ENCODE results near the gene LRBA.
"Not testable (repeated sequence)": the region's sequence is repeated elsewhere in the genome, so short reads cannot be mapped to it uniquely, and the experiment has no call there.

The LRBA gene

GRCh38 chr4:151015459-151016347, 619 bp upstream of the LRBA start:
- DNase-seq (ENCODE audit: low spot score): peak; percentile 91

GRCh38 chr4:151013944-151014343, 1.1 kb downstream of the LRBA start:
- no peak for DNase-seq (ENCODE audit: low spot score)

- no peak for DNase-seq (ENCODE audit: low spot score)
Observed at GRCh38 chr4:151013491-151013890, 1.6 kb downstream of the LRBA start.

- DNase-seq (ENCODE audit: low spot score): no peak
Observed at GRCh38 chr4:151012820-151013219, 2.3 kb downstream of the LRBA start.

- no peak for DNase-seq (ENCODE audit: low spot score)
Observed at GRCh38 chr4:151012376-151012775, 2.7 kb downstream of the LRBA start.

GRCh38 chr4:151004222-151004621, 10.9 kb downstream of the LRBA start:
- no peak for DNase-seq (ENCODE audit: low spot score)

GRCh38 chr4:151000747-151001429, 14.2 kb downstream of the LRBA start:
- DNase-seq (ENCODE audit: low spot score): no peak

- no peak for DNase-seq (ENCODE audit: low spot score)
Observed at GRCh38 chr4:150999086-150999485, 16.0 kb downstream of the LRBA start.

GRCh38 chr4:150997141-150997540, 17.9 kb downstream of the LRBA start:
- no peak for DNase-seq (ENCODE audit: low spot score)

GRCh38 chr4:150994721-150995120, 20.4 kb downstream of the LRBA start:
- DNase-seq (ENCODE audit: low spot score): no peak

GRCh38 chr4:150993577-150993976, 21.5 kb downstream of the LRBA start:
- DNase-seq (ENCODE audit: low spot score): not testable (repeated sequence)

GRCh38 chr4:150990993-150991392, 24.1 kb downstream of the LRBA start:
- no peak for DNase-seq (ENCODE audit: low spot score)

GRCh38 chr4:150990250-150990649, 24.8 kb downstream of the LRBA start:
- DNase-seq (ENCODE audit: low spot score): no peak

GRCh38 chr4:150988238-150988637, 26.8 kb downstream of the LRBA start:
- no peak for DNase-seq (ENCODE audit: low spot score)

- no peak for DNase-seq (ENCODE audit: low spot score)
Observed at GRCh38 chr4:150987204-150987603, 27.9 kb downstream of the LRBA start.

GRCh38 chr4:150986085-150986484, 29.0 kb downstream of the LRBA start:
- no peak for DNase-seq (ENCODE audit: low spot score)

GRCh38 chr4:150983851-150984250, 31.2 kb downstream of the LRBA start:
- no peak for DNase-seq (ENCODE audit: low spot score)

- no peak for DNase-seq (ENCODE audit: low spot score)
Observed at GRCh38 chr4:150982557-150983233, 32.4 kb downstream of the LRBA start.

- DNase-seq (ENCODE audit: low spot score): no peak
Observed at GRCh38 chr4:150978738-150979575, 36.1 kb downstream of the LRBA start.

- peak; percentile 27 for DNase-seq (ENCODE audit: low spot score)
Observed at GRCh38 chr4:150976478-150977118, 38.5 kb downstream of the LRBA start.

GRCh38 chr4:150974750-150975149, 40.3 kb downstream of the LRBA start:
- no peak for DNase-seq (ENCODE audit: low spot score)
